Measurements from ENCODE around the gene IHH. TPM values are rescaled to one million over a fixed set of nuclear protein-coding genes. Genes with fewer than 3 reads are reported as not detected.

The IHH gene
- total RNA-seq, 1 experiment from 2014 or later = 0.17 TPM

DNA sequence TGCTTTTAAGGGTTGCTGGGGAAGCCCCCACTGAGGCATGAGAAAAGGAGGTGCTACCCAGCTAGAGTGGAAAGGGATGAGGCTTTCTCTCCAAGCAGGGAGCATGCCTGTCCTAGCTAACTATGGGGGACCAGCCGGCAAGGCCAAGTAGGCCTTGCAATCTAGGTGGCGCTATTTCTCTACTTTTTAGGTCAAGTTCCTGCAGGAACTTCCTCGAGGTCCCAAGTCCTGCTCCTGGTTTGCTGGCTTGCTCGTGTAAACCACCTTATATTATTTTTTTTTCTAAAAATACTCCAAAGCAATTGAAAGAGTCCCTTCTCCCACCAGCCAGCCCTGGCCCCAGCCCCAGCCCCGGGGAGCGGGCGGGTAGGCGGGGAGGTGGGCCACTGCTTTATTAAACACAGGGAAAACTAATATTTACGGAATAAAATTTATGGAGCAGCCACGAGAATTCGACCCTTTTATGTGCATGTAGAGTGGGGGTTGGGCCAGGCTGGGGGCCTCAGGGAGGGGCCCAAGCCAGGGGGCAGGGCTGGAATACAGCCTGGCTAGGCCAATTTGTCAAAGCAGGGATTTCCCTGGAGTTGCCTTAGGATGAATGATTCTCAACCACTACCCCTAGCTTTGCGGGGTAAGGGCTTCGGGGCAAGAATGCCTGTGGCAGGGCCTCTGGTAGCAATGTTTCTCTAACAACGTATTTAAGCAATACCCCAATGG lies 12.8 kb upstream of the IHH start (continued):
- TF ChIP-seq, protein P1, sequence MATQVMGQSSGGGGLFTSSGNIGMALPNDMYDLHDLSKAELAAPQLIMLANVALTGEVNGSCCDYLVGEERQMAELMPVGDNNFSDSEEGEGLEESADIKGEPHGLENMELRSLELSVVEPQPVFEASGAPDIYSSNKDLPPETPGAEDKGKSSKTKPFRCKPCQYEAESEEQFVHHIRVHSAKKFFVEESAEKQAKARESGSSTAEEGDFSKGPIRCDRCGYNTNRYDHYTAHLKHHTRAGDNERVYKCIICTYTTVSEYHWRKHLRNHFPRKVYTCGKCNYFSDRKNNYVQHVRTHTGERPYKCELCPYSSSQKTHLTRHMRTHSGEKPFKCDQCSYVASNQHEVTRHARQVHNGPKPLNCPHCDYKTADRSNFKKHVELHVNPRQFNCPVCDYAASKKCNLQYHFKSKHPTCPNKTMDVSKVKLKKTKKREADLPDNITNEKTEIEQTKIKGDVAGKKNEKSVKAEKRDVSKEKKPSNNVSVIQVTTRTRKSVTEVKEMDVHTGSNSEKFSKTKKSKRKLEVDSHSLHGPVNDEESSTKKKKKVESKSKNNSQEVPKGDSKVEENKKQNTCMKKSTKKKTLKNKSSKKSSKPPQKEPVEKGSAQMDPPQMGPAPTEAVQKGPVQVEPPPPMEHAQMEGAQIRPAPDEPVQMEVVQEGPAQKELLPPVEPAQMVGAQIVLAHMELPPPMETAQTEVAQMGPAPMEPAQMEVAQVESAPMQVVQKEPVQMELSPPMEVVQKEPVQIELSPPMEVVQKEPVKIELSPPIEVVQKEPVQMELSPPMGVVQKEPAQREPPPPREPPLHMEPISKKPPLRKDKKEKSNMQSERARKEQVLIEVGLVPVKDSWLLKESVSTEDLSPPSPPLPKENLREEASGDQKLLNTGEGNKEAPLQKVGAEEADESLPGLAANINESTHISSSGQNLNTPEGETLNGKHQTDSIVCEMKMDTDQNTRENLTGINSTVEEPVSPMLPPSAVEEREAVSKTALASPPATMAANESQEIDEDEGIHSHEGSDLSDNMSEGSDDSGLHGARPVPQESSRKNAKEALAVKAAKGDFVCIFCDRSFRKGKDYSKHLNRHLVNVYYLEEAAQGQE (IDR thresholded peaks at IDR 0.05; ENCODE audit: low read depth) = no peak

DNA sequence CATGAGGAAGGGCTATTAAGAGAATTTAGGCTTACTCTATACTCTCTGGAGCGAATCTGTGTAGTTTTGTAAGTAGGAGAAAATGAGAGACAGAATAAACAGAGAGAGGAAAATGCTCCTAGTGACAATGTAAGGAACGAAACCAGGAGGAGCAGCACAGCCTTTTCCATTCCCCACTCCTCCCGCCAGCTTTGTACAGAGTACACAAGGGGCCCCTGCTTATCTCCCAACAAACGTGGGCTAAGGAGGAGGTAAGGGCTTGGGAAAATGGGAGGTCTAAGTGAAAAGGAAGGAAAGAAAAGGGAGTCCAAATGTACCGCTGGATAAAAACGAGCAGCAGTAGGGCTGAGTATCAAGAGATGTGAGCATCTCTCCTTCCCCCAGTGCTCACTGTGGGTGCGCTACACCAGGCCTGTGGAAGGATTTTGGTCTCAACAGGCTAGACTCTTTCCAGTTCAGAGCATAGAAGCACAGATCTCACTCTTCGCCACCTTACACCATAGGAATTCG lies 12.1 kb upstream of the IHH start:
- no peaks in the 10 kb centered on the region for H3K79me2 ChIP-seq (ENCODE audit: insufficient read depth, low read length)
- H2AFZ ChIP-seq (ENCODE audit: low read depth, low read length, poor library complexity, severe bottlenecking) = no peak overlapping the region
- no peak overlapping the region for H3K27ac ChIP-seq (ENCODE audit: low read depth, low read length)
- no peak overlapping the region for H3K4me3 ChIP-seq (replicated peaks in 1 of 2; ENCODE audit: low read depth in 1 of 2, low read length in 2 of 2)
- H3K4me2 ChIP-seq (ENCODE audit: low read length) = no peak overlapping the region
- H3K36me3 ChIP-seq (ENCODE audit: control insufficient read depth in 1 of 2, insufficient read depth in 2 of 2, low read length in 2 of 2) = no peaks in the 10 kb centered on the region; a peak in 1 of 4 replicates
- CTCF ChIA-PET = interaction anchor here (0.5 to 4.8 kb wide), 22 partner anchors 8 to 449 kb away, joined by 3 to 64 read pairs (median 4); partner anchors contain the start of gene IHH
- no peak overlapping the region for H3K9ac ChIP-seq (ENCODE audit: low read length)
- RAD21 ChIA-PET (ENCODE audit: low non-redundant PET in 1 of 2, low total read pairs in 2 of 2, uncharacterized antibody in 2 of 2, unreplicated experiment in 2 of 2) = interaction anchor here (1.3 to 1.8 kb wide), 3 partner anchors 47 to 82 kb away, joined by 4 to 9 read pairs (median 4); no protein-coding TSS in a partner anchor
- DNase-seq (ENCODE audit: low read depth, low spot score) = no peak
- no peaks in the 10 kb centered on the region for H4K20me1 ChIP-seq (ENCODE audit: insufficient read depth)
- H3K9me3 ChIP-seq (ENCODE audit: control insufficient read depth in 1 of 2, insufficient read depth in 1 of 2, low read depth in 1 of 2, low read length in 2 of 2) = no peaks in the 10 kb centered on the region
- POLR2A ChIA-PET = interaction anchor here (1.2 kb wide), 1 partner anchor 31 kb away, joined by 3 read pairs; no protein-coding TSS in a partner anchor
- 0 out of 2 replicates have a peak, but pooled peaks have one; percentile 11 for ATAC-seq
- no peak for TF ChIP-seq ZNF274 (IDR thresholded peaks at IDR 0.05; ENCODE audit: low read depth, low read length)
- TF ChIP-seq YY1 (IDR thresholded peaks at IDR 0.05; ENCODE audit: extremely low read depth, insufficient replicate concordance, low read depth, low read length) = no peak
- TF ChIP-seq, protein P1 (IDR thresholded peaks at IDR 0.05; ENCODE audit: low read depth) = no peak
- no peak for TF ChIP-seq RAD21 (IDR thresholded peaks at IDR 0.05; ENCODE audit: low read depth)
- no peak for TF ChIP-seq FOSL1 (IDR thresholded peaks at IDR 0.05; ENCODE audit: low read depth)
- TF ChIP-seq JUND (IDR thresholded peaks at IDR 0.05) = no peak
- TF ChIP-seq POLR2A (IDR thresholded peaks at IDR 0.05; ENCODE audit: borderline replicate concordance, extremely low read depth, insufficient read depth, insufficient read length) = no peak
- TF ChIP-seq SIN3A (IDR thresholded peaks at IDR 0.05; ENCODE audit: low read depth) = no peak
- intact Hi-C loops (cut with micrococcal nuclease) = loop anchor here (1.0 to 5.0 kb wide), 3 partner anchors 47 to 83 kb away; no protein-coding TSS in a partner anchor
- H3K4me1 ChIP-seq (ENCODE audit: control insufficient read depth in 1 of 2, insufficient read depth in 2 of 2, low read length in 2 of 2) = peaks cover 0 to 9% of the 10 kb centered on the region in 2 experiments; a peak in 1 of 4 replicates
- no peaks in the 10 kb centered on the region for H3K9me2 ChIP-seq (ENCODE audit: insufficient read depth)
- no TSS peak for BruUV-seq (replicated peaks)
- H3K27me3 ChIP-seq (ENCODE audit: insufficient read depth, low read length) = no peaks in the 10 kb centered on the region
